Endothelial cell of hepatic sinusoid (primary cell): ENCODE measurements around the gene PARL.
"Not testable (repeated sequence)": the region's sequence is repeated elsewhere in the genome, so short reads cannot be mapped to it uniquely, and the experiment has no call there.

Source experiments
- in situ Hi-C: cut with HindIII; loops from 2 replicates; pipeline ENCODE4 v1.10.0; 2017; ENCODE audit warnings: low sequenced_read_pairs

The PARL gene

GRCh38 chr3:183797996-183798395, 86.7 kb downstream of the PARL start:
- in situ Hi-C loops, result no loop called here

- in situ Hi-C loops, result no loop called here
Observed at GRCh38 chr3:183796372-183796771, 88.3 kb downstream of the PARL start.

GRCh38 chr3:183794452-183794851, 90.2 kb downstream of the PARL start:
- in situ Hi-C loops, result no loop called here

DNA sequence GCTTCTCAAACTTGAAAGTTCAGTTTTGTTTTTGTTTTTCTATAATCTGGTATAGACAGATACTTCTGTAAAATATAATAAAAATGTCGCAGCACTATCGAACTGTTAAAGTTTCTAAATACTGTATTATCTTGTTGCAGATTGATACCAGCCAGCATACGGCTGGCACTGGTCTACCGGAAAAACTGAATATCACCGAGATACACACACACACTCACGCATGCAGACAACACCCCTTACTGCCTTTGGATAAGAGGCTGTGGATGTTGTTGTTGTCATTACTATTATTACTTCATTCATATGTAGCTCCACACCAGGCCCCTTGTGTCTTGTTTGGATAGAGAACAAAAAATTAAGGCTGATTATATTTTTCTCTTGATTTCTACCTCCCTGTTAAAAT, 91.7 kb downstream of the PARL start:
- in situ Hi-C loops, result no loop called here

GRCh38 chr3:183790700-183791099, 94.0 kb downstream of the PARL start:
- in situ Hi-C loops, result no loop called here

DNA sequence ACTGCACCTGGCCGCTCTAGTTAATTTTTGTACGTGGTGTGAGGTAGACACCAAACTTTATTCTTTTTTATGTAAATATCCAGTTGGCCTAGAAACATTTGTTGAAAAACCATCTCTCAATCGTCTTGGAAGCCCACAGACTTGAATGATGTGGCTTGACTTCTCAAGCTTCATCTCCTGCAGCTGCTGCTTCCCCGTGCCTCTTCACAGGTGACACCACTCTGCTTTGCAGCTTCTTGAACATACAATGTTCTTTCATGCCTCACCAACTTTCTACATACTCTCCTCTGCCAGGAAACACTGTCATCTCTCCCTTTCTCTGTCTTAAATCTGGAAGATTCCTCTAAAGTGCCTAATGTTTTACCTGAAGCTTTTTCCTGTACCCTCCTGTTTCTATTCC, 94.9 kb downstream of the PARL start:
- in situ Hi-C loops, result no loop called here

DNA sequence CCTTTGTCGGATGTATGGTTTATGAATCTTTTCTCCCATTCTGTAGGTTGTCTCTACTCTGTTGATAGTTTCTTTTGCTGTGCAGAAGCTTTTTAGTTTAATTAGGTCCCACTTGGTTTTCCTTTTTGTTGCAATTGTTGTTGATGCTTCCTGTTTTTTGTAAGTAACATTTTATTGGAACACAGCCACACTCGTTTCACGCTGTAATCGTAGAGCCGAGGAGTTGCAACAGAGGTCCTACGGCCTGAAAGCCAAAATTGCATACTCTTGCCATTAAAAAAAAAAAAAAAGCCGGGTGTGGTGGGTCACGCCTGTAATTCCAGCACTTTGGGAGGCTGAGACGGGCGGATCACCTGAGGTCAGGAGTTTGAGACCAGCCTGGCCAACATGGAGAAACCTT, 100.2 kb downstream of the PARL start:
- in situ Hi-C loops, result not testable (repeated sequence)

- in situ Hi-C loops, result no loop called here
Observed at GRCh38 chr3:183782576-183783276, 102.0 kb downstream of the PARL start.

GRCh38 chr3:183781246-183781645, 103.4 kb downstream of the PARL start:
- in situ Hi-C loops, result no loop called here

- in situ Hi-C loops, result no loop called here
Observed at GRCh38 chr3:183779896-183780465, 104.7 kb downstream of the PARL start.
